HepG2 (cell line): ENCODE data around the gene SYDE1. TPM values are rescaled to one million over a fixed set of nuclear protein-coding genes. Genes with fewer than 3 reads are reported as not detected.

Source experiments
- ARID4A ChIP-seq: sonication (generic); formaldehyde crosslinking; IDR thresholded peaks from 2 replicates; pipeline ENCODE4 v1.5.0; 2020; ENCODE audit warnings: mild to moderate bottlenecking, missing genetic modification reagents, borderline replicate concordance
- FLYWCH1 ChIP-seq: sonication (generic); formaldehyde crosslinking; IDR thresholded peaks from 2 replicates; pipeline ENCODE4 v1.8.1; 2023; ENCODE audit warnings: mild to moderate bottlenecking, missing genetic modification reagents
- HNRNPK ChIP-seq: fragments of 200-400 bp; formaldehyde crosslinking; IDR thresholded peaks from 2 replicates; pipeline ENCODE4 v1.6.1; 2018; ENCODE audit warnings: low read length, low read depth, moderate library complexity, mild to moderate bottlenecking; ENCODE audit not compliant: poor library complexity, severe bottlenecking
- MEIS2 ChIP-seq: sonication (generic); formaldehyde crosslinking; IDR thresholded peaks from 2 replicates; pipeline ENCODE4 v1.9.0; 2021; ENCODE audit warnings: mild to moderate bottlenecking, missing genetic modification reagents
- PITX1 ChIP-seq: sonication (generic); formaldehyde crosslinking; IDR thresholded peaks from 2 replicates; pipeline ENCODE4 v1.5.1; 2020; ENCODE audit warnings: mild to moderate bottlenecking, missing genetic modification reagents
- POLR2AphosphoS5 ChIP-seq: IDR thresholded peaks from 2 replicates; pipeline ENCODE4 v1.6.1; 2012; ENCODE audit warnings: low read depth, low read length
- RCOR2 ChIP-seq: IDR thresholded peaks from 2 replicates; pipeline ENCODE4 v1.6.1; 2016; ENCODE audit warnings: missing biosample characterization, missing genetic modification reagents
- TGIF2 ChIP-seq: IDR thresholded peaks from 2 replicates; pipeline ENCODE4 v1.6.1; 2016; ENCODE audit warnings: control low read depth, missing compliant biosample characterization
- THAP11 ChIP-seq: IDR thresholded peaks from 2 replicates; pipeline ENCODE4 v1.6.1; 2016; ENCODE audit warnings: missing biosample characterization, missing genetic modification reagents
- ZFX ChIP-seq: sonication (generic); formaldehyde crosslinking; IDR thresholded peaks from 2 replicates; pipeline ENCODE4 v1.4.0; 2020; ENCODE audit warnings: mild to moderate bottlenecking, low read depth, missing genetic modification reagents, moderate library complexity
- ZNF143 ChIP-seq: sonication (generic); formaldehyde crosslinking; IDR thresholded peaks from 2 replicates; pipeline ENCODE4 v1.4.0; 2020; ENCODE audit warnings: missing genetic modification reagents
- ZNF788 ChIP-seq: sonication (generic); formaldehyde crosslinking; IDR thresholded peaks from 2 replicates; pipeline ENCODE4 v1.5.0; 2020; ENCODE audit warnings: mild to moderate bottlenecking, missing genetic modification reagents, borderline replicate concordance
- ZSCAN9 ChIP-seq: IDR thresholded peaks from 2 replicates; pipeline ENCODE4 v1.6.1; 2016; ENCODE audit warnings: borderline replicate concordance
- polyA plus RNA-seq, 8 experiments: library from polyadenylated mRNA; depleted of rRNA in 3 of 8; stranded (reverse) in 7 of 8; unstranded in 1 of 8; fragments of >200 nt; fragmentation: Illumina TruSeq in 4 of 8; extraction: Trizol in 4 of 8; gene quantifications; 2 replicates each; pipeline versions ENCODE4 v1.2.1 to v1.2.3, GENCODE V29; 2011 to 2016; ENCODE audit warnings: low read depth in 4 of 8, missing spikeins in 1 of 8, mixed read lengths in 1 of 8; ENCODE audit not compliant: insufficient read depth in 1 of 8
- total RNA-seq, 5 experiments: library from RNA; depleted of rRNA; stranded (reverse); fragments of >200 nt; fragmentation: Illumina TruSeq; extraction: Trizol; gene quantifications; 2 replicates each; pipeline ENCODE4 v1.2.3, GENCODE V29; 2016; ENCODE audit warnings: low read depth in 1 of 5
- TF ChIP-seq, protein P1 (sequence below): sonication (generic); formaldehyde crosslinking; IDR thresholded peaks from 2 replicates; pipeline ENCODE4 v1.4.0; 2020; ENCODE audit warnings: missing genetic modification reagents
- TF ChIP-seq, protein P2 (sequence below): sonication (generic); formaldehyde crosslinking; IDR thresholded peaks from 2 replicates; pipeline ENCODE4 v1.8.1; 2022; ENCODE audit warnings: mild to moderate bottlenecking, missing genetic modification reagents
- TF ChIP-seq, protein P3 (sequence below): sonication (generic); formaldehyde crosslinking; IDR thresholded peaks from 2 replicates; pipeline ENCODE4 v1.4.0; 2020; ENCODE audit warnings: mild to moderate bottlenecking, missing genetic modification reagents
- TF ChIP-seq, protein P4 (sequence below): sonication (generic); formaldehyde crosslinking; IDR thresholded peaks from 2 replicates; pipeline ENCODE4 v1.5.0; 2020; ENCODE audit warnings: mild to moderate bottlenecking, missing genetic modification reagents, borderline replicate concordance
- TF ChIP-seq, protein P5 (sequence below): sonication (generic); formaldehyde crosslinking; IDR thresholded peaks from 2 replicates; pipeline ENCODE4 v1.4.0; 2020; ENCODE audit warnings: missing genetic modification reagents, low read depth, mild to moderate bottlenecking, borderline replicate concordance

The SYDE1 gene
- total and polyA plus RNA-seq, 2 of the 13 experiments (the other 11 are each of a cell fraction or from before 2014, with no cell fraction given), result 4.3 to 13.6 TPM

GRCh38 chr19:15107061-15108010 is at the start of gene SYDE1 (continued):
- TF ChIP-seq, protein P1, sequence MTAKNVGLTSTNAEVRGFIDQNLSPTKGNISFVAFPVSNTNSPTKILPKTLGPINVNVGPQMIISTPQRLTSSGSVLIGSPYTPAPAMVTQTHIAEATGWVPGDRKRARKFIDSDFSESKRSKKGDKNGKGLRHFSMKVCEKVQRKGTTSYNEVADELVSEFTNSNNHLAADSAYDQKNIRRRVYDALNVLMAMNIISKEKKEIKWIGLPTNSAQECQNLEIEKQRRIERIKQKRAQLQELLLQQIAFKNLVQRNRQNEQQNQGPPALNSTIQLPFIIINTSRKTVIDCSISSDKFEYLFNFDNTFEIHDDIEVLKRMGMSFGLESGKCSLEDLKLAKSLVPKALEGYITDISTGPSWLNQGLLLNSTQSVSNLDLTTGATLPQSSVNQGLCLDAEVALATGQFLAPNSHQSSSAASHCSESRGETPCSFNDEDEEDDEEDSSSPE (CRISPR knock-in tag), result peak; percentile 58; the same call in 1 of the 2 replicates
- TF ChIP-seq ZNF788 (CRISPR knock-in tag) (0 out of 2 replicates have a peak, but pooled peaks have one; percentile 20), FLYWCH1 (CRISPR knock-in tag) (no peak), POLR2AphosphoS5 (peak; percentile 48; the same call in 1 of the 2 replicates), ARID4A (CRISPR knock-in tag) (peak; percentile 22; the same call in 1 of the 2 replicates), ZNF143 (CRISPR knock-in tag) (peak; percentile 85), RCOR2 (CRISPR knock-in tag) (no peak), TGIF2 (CRISPR knock-in tag) (no peak), HNRNPK (peak; percentile 87), MEIS2 (CRISPR knock-in tag) (0 out of 2 replicates have a peak, but pooled peaks have one; percentile 30), ZFX (CRISPR knock-in tag) (peak; percentile 71), ZSCAN9 (no peak), THAP11 (CRISPR knock-in tag) (peak; percentile 91), PITX1 (no peak)
- TF ChIP-seq, protein P2, sequence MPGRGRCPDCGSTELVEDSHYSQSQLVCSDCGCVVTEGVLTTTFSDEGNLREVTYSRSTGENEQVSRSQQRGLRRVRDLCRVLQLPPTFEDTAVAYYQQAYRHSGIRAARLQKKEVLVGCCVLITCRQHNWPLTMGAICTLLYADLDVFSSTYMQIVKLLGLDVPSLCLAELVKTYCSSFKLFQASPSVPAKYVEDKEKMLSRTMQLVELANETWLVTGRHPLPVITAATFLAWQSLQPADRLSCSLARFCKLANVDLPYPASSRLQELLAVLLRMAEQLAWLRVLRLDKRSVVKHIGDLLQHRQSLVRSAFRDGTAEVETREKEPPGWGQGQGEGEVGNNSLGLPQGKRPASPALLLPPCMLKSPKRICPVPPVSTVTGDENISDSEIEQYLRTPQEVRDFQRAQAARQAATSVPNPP (CRISPR knock-in tag), result no peak
- TF ChIP-seq, protein P3, sequence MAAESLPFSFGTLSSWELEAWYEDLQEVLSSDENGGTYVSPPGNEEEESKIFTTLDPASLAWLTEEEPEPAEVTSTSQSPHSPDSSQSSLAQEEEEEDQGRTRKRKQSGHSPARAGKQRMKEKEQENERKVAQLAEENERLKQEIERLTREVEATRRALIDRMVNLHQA (CRISPR knock-in tag), result no peak
- TF ChIP-seq, protein P4, sequence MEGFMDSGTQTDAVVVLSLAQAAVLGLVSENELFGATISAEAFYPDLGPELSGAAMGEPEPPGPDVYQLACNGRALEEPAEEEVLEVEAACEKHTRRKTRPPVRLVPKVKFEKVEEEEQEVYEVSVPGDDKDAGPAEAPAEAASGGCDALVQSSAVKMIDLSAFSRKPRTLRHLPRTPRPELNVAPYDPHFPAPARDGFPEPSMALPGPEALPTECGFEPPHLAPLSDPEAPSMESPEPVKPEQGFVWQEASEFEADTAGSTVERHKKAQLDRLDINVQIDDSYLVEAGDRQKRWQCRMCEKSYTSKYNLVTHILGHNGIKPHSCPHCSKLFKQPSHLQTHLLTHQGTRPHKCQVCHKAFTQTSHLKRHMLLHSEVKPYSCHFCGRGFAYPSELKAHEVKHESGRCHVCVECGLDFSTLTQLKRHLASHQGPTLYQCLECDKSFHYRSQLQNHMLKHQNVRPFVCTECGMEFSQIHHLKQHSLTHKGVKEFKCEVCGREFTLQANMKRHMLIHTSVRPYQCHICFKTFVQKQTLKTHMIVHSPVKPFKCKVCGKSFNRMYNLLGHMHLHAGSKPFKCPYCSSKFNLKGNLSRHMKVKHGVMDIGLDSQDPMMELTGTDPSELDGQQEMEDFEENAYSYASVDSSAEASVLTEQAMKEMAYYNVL (CRISPR knock-in tag), result 0 out of 2 replicates have a peak, but pooled peaks have one; percentile 13
- TF ChIP-seq, protein P5, sequence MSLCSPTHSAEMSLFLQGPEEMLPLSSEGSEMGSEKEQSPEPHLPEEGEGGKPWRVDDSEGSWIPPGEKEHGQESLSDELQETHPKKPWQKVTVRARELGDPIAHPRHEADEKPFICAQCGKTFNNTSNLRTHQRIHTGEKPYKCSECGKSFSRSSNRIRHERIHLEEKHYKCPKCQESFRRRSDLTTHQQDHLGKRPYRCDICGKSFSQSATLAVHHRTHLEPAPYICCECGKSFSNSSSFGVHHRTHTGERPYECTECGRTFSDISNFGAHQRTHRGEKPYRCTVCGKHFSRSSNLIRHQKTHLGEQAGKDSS (CRISPR knock-in tag), result 0 out of 2 replicates have a peak, but pooled peaks have one; percentile 11
